Measurements from ENCODE around the gene RRAGC. TPM values are rescaled to one million over a fixed set of nuclear protein-coding genes. Genes with fewer than 3 reads are reported as not detected.

The RRAGC gene
- total RNA-seq, 4 donors from 2014 or later, result 18.3 to 25.3 (median 20.4) TPM

DNA sequence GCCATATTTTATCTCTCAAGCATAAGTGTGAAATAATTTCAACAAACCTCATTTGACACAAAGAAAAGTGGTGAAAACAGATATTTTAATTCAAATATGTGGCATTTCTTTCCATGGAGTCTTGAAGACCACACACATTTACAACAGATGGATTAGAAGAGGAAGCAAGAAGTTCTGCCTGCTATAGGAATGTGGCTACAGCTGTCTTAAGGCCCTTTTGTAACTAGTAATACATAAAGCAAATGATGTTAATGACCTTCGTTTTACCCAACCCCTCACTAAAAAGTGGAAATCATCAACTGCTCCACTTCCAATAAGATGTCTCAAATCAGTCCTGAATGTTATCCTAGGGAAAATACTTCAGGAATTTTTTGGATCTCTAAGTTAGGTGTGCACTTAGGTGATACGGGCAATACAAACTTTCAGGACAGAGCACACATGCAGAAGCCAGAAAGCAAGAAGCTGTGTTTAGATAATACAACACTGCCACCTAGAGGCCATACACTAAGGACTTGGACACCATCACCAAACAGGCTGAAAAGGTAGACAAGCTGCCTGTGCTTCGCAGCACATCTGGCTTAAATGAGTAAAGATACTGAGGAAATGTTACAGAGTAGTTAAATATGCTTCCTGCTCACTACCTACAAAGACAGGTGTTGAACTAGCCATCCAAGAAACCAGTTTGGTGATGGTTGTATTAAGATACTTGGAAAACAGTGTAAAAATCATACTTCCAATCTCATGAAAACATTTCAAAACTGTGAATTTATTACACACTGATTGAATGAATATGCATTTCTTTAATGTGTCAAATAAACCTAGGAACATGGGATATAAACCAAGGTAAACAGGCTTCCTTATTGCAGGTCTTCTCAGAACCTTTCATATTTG, 24.4 kb downstream of the RRAGC start:
- DNase-seq (ENCODE audit: low spot score in 2 of 2), result no peak
- Histone ChIP-seq H3K27me3 (peaks cover 4% of the 10 kb centered on the region), H3K9me3 (no peaks in the 10 kb centered on the region), H3K4me3 (no peak overlapping the region), H3K36me3 (peaks cover 25% of the 10 kb centered on the region), H3K4me1 (peaks cover 5% of the 10 kb centered on the region), H3K27ac (no peak overlapping the region)
- TF ChIP-seq POLR2A (IDR thresholded peaks at IDR 0.05) (no peak), POLR2AphosphoS5 (IDR thresholded peaks at IDR 0.05) (no peak), EP300 (IDR thresholded peaks at IDR 0.05) (no peak)
- TF ChIP-seq, protein P1, sequence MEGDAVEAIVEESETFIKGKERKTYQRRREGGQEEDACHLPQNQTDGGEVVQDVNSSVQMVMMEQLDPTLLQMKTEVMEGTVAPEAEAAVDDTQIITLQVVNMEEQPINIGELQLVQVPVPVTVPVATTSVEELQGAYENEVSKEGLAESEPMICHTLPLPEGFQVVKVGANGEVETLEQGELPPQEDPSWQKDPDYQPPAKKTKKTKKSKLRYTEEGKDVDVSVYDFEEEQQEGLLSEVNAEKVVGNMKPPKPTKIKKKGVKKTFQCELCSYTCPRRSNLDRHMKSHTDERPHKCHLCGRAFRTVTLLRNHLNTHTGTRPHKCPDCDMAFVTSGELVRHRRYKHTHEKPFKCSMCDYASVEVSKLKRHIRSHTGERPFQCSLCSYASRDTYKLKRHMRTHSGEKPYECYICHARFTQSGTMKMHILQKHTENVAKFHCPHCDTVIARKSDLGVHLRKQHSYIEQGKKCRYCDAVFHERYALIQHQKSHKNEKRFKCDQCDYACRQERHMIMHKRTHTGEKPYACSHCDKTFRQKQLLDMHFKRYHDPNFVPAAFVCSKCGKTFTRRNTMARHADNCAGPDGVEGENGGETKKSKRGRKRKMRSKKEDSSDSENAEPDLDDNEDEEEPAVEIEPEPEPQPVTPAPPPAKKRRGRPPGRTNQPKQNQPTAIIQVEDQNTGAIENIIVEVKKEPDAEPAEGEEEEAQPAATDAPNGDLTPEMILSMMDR (IDR thresholded peaks at IDR 0.05), result peak; percentile 56 to 68
- WGBS, result 27% methylated on average over 3 of the region's 3 CpGs

DNA sequence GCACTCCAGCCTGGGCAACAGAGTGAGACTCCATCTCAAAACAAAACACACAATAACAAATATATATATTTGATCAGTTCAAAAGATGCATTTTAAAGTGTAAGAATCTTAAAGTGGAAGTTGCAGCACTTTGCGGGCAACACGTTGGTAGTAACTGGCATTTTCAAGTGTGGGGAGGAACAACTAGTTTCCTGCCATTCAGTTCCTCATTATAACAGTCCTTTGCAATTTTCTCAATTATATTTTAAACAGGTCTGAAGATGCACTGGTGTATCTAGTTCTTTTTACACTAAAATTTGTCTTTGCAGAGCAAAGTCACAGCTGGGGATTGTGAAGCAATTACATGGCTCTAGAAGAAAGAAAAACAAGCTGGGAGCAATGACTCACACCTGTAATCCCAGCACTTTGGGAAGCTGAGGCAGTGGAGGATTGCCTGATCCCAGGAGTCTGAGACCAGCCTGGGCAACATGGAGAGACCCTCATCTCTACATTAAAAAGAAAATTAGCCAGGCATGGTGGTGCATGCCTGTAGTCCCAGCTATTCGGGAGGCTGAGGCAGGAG, 25.3 kb downstream of the RRAGC start:
- WGBS, result 73% methylated on average over 3 of the region's 3 CpGs

DNA sequence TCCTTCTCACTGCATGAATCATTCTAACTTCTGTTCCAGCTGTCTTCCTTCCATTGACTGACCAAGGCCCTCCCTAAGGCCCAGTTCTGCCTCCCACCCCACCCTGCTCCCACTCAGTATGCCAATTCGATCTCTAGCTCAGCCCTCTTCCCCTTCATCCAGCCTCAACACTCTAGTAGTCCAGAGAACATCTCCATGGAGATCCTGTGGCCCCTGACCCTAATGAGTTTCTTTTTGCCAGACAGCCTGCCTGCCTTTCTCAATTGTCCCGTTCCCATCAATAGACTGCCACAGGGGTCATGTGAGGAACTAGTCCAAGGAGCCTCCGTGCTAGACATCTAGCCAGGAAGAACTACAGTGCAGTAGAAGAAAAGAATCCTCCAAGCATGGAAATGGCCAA, 26.4 kb downstream of the RRAGC start:
- TF ChIP-seq, protein P1 (IDR thresholded peaks at IDR 0.05), result no peak
- no peak for TF ChIP-seq POLR2A (IDR thresholded peaks at IDR 0.05)
- TF ChIP-seq POLR2AphosphoS5 (IDR thresholded peaks at IDR 0.05), result no peak
- no peak for TF ChIP-seq EP300 (IDR thresholded peaks at IDR 0.05)
- Histone ChIP-seq H3K27me3 (peaks cover 4% of the 10 kb centered on the region), H3K4me3 (no peak overlapping the region), H3K36me3 (peaks cover 5% of the 10 kb centered on the region), H3K27ac (no peak overlapping the region), H3K9me3 (no peaks in the 10 kb centered on the region), H3K4me1 (peaks cover 5% of the 10 kb centered on the region)
- WGBS, result 67% methylated on average over 3 of the region's 3 CpGs
- no peak for DNase-seq (ENCODE audit: low spot score in 2 of 2)

More for the DNA sequence above, 25.3 kb downstream of the RRAGC start:
- peaks cover 4% of the 10 kb centered on the region for H3K27me3 ChIP-seq
- no peaks in the 10 kb centered on the region for H3K9me3 ChIP-seq
- H3K4me1 ChIP-seq, result peaks cover 5% of the 10 kb centered on the region
- H3K36me3 ChIP-seq, result peaks cover 16% of the 10 kb centered on the region
- TF ChIP-seq POLR2AphosphoS5 (IDR thresholded peaks at IDR 0.05), result no peak
- no peak for TF ChIP-seq POLR2A (IDR thresholded peaks at IDR 0.05)
- TF ChIP-seq, protein P1 (IDR thresholded peaks at IDR 0.05), result no peak
- no peak for TF ChIP-seq EP300 (IDR thresholded peaks at IDR 0.05)
- no peak overlapping the region for H3K27ac ChIP-seq
- no peak overlapping the region for H3K4me3 ChIP-seq
- no peak for DNase-seq (ENCODE audit: low spot score in 2 of 2)

DNA sequence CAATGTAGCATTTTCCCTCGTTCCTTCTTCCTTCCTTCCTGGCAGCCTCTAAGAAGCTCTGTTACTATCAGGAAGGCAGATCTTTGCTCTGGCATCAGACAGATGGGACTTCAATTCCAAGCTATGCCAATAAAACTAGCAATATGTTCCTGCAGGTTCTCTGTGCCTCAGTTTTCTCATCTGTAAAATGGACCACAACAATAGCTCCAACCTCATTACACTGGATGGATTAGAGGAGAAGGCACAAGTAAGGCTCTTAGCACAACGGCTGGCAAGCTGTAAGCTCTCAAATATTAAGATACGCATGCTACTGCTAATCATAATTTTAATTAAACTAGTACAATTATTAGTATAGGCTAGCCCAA, 27.2 kb downstream of the RRAGC start:
- H3K4me1 ChIP-seq, result peaks cover 5% of the 10 kb centered on the region
- peaks cover 4% of the 10 kb centered on the region for H3K27me3 ChIP-seq
- TF ChIP-seq, protein P1 (IDR thresholded peaks at IDR 0.05), result no peak
- TF ChIP-seq EP300 (IDR thresholded peaks at IDR 0.05), result no peak
- TF ChIP-seq POLR2AphosphoS5 (IDR thresholded peaks at IDR 0.05), result no peak
- TF ChIP-seq POLR2A (IDR thresholded peaks at IDR 0.05), result no peak
- H3K9me3 ChIP-seq, result no peaks in the 10 kb centered on the region
- no peak for DNase-seq (ENCODE audit: low spot score in 2 of 2)
- no peak overlapping the region for H3K4me3 ChIP-seq
- H3K27ac ChIP-seq, result no peak overlapping the region
- no peaks in the 10 kb centered on the region for H3K36me3 ChIP-seq
- WGBS, result 86% methylated on average over 3 of the region's 3 CpGs

GRCh38 chr1:38831731-38832369, 27.7 kb downstream of the RRAGC start:
- DNase-seq (ENCODE audit: low spot score in 2 of 2), result no peak
- Histone ChIP-seq H3K27me3 (peaks cover 4% of the 10 kb centered on the region), H3K36me3 (no peaks in the 10 kb centered on the region), H3K4me1 (peaks cover 5% of the 10 kb centered on the region), H3K27ac (no peak overlapping the region), H3K4me3 (no peak overlapping the region), H3K9me3 (no peaks in the 10 kb centered on the region)
- no peak for TF ChIP-seq POLR2AphosphoS5 (IDR thresholded peaks at IDR 0.05)
- TF ChIP-seq, protein P1 (IDR thresholded peaks at IDR 0.05), result no peak
- TF ChIP-seq POLR2A (IDR thresholded peaks at IDR 0.05), result no peak
- 74% methylated on average over 6 of the region's 6 CpGs for WGBS

Measured in suprapubic skin (tissue), 4 donors.